Coronary artery (tissue), 2 donors: ENCODE measurements around the gene FAM149A.

Experiments
- DNase-seq: peaks from one replicate; pipeline ENCODE4 v3.0.0-alpha.2; 2017; ENCODE audit warnings: low spot score
- H3K27ac ChIP-seq, 2 donors: fragments of 200-600 bp; sonication (generic); one replicate each; pipeline ENCODE4 v1.5.1; 2016 to 2019
- H3K4me3 ChIP-seq: fragments of 200-600 bp; sonication (generic); 2 replicates; pipeline ENCODE4 v1.5.1; 2016; ENCODE audit warnings: mild to moderate bottlenecking, moderate library complexity
- TF ChIP-seq, protein P1 (sequence below): fragments of 200-600 bp; sonication (generic); IDR thresholded peaks from one replicate; pipeline ENCODE4 v1.5.1; 2019; ENCODE audit warnings: antibody characterized with exemption

The FAM149A gene

DNA sequence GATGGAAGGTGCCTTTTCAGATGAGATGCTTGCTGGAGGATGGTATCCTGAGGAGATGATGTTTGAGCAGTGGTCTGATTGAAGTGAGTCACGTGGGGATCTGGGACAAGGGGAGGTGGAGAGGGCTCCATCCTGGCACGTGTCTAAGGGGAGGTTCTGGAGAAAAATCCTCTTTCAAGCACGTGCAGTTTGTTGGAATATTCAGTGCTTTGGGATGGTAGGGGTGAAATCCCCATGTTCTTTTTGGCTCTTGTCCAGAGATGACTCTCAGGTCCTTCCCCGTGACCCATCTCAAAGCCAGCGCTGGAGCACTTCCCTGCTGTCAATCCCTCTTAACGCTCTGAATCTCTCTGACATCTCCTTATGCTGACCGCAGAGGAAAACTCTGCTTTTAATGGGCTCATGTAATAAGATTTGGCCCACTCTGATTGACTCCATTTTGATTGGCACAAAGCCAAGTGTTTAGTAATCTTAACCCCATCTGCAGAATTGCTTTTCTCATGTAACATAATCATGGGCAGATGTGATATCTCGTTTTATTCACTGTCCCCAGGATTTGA lies 112.0 kb downstream of the FAM149A start:
- TF ChIP-seq, protein P1, sequence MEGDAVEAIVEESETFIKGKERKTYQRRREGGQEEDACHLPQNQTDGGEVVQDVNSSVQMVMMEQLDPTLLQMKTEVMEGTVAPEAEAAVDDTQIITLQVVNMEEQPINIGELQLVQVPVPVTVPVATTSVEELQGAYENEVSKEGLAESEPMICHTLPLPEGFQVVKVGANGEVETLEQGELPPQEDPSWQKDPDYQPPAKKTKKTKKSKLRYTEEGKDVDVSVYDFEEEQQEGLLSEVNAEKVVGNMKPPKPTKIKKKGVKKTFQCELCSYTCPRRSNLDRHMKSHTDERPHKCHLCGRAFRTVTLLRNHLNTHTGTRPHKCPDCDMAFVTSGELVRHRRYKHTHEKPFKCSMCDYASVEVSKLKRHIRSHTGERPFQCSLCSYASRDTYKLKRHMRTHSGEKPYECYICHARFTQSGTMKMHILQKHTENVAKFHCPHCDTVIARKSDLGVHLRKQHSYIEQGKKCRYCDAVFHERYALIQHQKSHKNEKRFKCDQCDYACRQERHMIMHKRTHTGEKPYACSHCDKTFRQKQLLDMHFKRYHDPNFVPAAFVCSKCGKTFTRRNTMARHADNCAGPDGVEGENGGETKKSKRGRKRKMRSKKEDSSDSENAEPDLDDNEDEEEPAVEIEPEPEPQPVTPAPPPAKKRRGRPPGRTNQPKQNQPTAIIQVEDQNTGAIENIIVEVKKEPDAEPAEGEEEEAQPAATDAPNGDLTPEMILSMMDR = no peak
- H3K4me3 ChIP-seq = no peak overlapping the region
- H3K27ac ChIP-seq = no peak overlapping the region
- DNase-seq = no peak

DNA sequence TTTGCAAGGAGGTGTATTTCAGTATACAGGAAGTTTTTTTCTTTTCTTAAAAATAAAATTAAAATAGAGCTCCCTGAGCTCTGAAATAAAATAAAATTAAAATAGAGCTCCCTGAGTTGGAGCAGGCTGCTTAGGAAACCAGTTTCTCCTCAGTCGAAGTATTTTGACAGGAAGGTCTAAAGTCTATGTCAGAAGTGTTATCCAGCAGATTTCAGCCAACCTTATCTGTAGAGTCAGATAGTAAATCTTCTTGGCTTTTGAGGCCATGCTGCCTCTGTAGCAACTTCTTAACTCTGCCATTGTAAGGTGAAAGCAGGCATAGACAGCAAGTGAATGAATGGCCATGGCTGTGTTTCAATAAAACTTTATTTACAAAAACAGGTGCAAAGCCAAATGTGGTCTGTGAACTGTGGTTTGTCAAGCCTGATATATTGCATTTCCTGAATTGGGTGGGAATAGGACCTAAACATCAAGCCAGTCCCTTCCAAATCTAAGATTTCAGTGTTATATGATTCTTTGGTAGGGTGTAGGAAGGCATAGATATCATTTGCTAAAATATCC lies 113.3 kb downstream of the FAM149A start:
- Histone ChIP-seq H3K4me3 (no peak overlapping the region), H3K27ac (no peak overlapping the region)
- TF ChIP-seq, protein P1 = no peak
- DNase-seq = no peak

DNA sequence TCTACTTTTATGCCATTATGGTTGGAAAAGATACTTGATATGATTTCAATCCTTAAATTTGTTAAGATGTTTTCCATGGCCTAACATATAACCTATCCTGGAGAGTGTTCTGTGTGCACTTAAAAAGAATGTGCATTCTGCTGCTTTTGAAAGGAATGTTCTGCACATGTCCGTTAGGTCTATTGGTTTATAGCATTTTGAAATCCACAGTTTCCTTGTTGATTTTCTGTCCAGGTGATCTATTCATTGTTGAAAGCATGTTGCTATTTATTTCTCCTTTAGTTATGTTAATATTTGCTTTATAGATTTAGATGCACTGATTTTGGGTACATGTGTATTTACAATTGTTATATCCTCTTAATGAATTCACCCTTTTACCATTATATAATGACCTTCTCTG lies 117.1 kb downstream of the FAM149A start:
- no peak overlapping the region for H3K27ac ChIP-seq
- DNase-seq = no peak
- no peak overlapping the region for H3K4me3 ChIP-seq
- TF ChIP-seq, protein P1 = no peak
